ENCODE measurements around the gene PPP1R26. TPM values are rescaled to one million over a fixed set of nuclear protein-coding genes. Genes with fewer than 3 reads are reported as not detected.
A peak's percentile ranks its signal among the peaks of the same experiment; 100 is the strongest.
"Not testable (repeated sequence)": the region's sequence is repeated elsewhere in the genome, so short reads cannot be mapped to it uniquely, and the experiment has no call there.

The PPP1R26 gene
- total and polyA plus RNA-seq, 4 donors = 3.3 to 14.2 (median 10.8) TPM

GRCh38 chr9:135442075-135442474 lies 37.5 kb upstream of the PPP1R26 start:
- DNase-seq = no peak
- intact Hi-C loops (cut with DNase I) = no loop called here
- Histone ChIP-seq H3K4me3 (ENCODE audit: low read length in 2 of 2) (no peak overlapping the region), H3K9me3 (ENCODE audit: control insufficient read depth, low read length) (no peaks in the 10 kb centered on the region), H3K27me3 (ENCODE audit: control insufficient read depth in 1 of 2, insufficient read depth in 2 of 2, low read length in 1 of 2) (no peaks in the 10 kb centered on the region), H3K36me3 (ENCODE audit: control insufficient read depth in 1 of 2, insufficient read depth in 2 of 2, low read length in 1 of 2) (no peaks in the 10 kb centered on the region), H3K27ac (ENCODE audit: low read depth in 1 of 2, low read length in 2 of 2) (no peak overlapping the region), H3K4me1 (ENCODE audit: control insufficient read depth in 1 of 2, insufficient read depth in 2 of 2, low read length in 2 of 2) (no peaks in the 10 kb centered on the region)
- ATAC-seq (ENCODE audit: low FRiP score) = no peak
- WGBS, 2 donors = 52 to 57% methylated on average over 10 of the region's 10 CpGs

GRCh38 chr9:135443797-135444425 lies 35.7 kb upstream of the PPP1R26 start:
- Histone ChIP-seq H3K4me3 (ENCODE audit: low read length in 2 of 2) (no peak overlapping the region), H3K27ac (ENCODE audit: low read depth in 1 of 2, low read length in 2 of 2) (no peak overlapping the region), H3K9me3 (ENCODE audit: control insufficient read depth, low read length) (no peaks in the 10 kb centered on the region), H3K36me3 (ENCODE audit: control insufficient read depth in 1 of 2, insufficient read depth in 2 of 2, low read length in 1 of 2) (no peaks in the 10 kb centered on the region), H3K27me3 (ENCODE audit: control insufficient read depth in 1 of 2, insufficient read depth in 2 of 2, low read length in 1 of 2) (no peaks in the 10 kb centered on the region), H3K4me1 (ENCODE audit: control insufficient read depth in 1 of 2, insufficient read depth in 2 of 2, low read length in 2 of 2) (no peaks in the 10 kb centered on the region)
- 88 to 91% methylated on average over 28 of the region's 28 CpGs for WGBS, 2 donors
- ATAC-seq (ENCODE audit: low FRiP score) (no peak), DNase-seq (peak in 1 of 2 donors; percentile 72)
- intact Hi-C loops (cut with DNase I) = no loop called here

- Histone ChIP-seq H3K27me3 (ENCODE audit: control insufficient read depth in 1 of 2, insufficient read depth in 2 of 2, low read length in 1 of 2) (no peaks in the 10 kb centered on the region), H3K4me3 (ENCODE audit: low read length in 2 of 2) (no peak overlapping the region), H3K27ac (ENCODE audit: low read depth in 1 of 2, low read length in 2 of 2) (no peak overlapping the region), H3K36me3 (ENCODE audit: control insufficient read depth in 1 of 2, insufficient read depth in 2 of 2, low read length in 1 of 2) (no peaks in the 10 kb centered on the region), H3K9me3 (ENCODE audit: control insufficient read depth, low read length) (no peaks in the 10 kb centered on the region), H3K4me1 (ENCODE audit: control insufficient read depth in 1 of 2, insufficient read depth in 2 of 2, low read length in 2 of 2) (no peaks in the 10 kb centered on the region)
- ATAC-seq (ENCODE audit: low FRiP score) = no peak
- 83% methylated on average over 12 of the region's 12 CpGs for WGBS, 2 donors
- DNase-seq = peak in 1 of 2 donors; percentile 61
- intact Hi-C loops (cut with DNase I) = no loop called here
These were observed 32.5 kb upstream of the PPP1R26 start for GRCh38 chr9:135447126-135447525.

- 35 to 38% methylated on average over 11 of the region's 11 CpGs for WGBS, 2 donors
- DNase-seq (peak in 1 of 2 donors; percentile 27), ATAC-seq (ENCODE audit: low FRiP score) (no peak)
- no peaks in the 10 kb centered on the region for H3K36me3 ChIP-seq (ENCODE audit: control insufficient read depth in 1 of 2, insufficient read depth in 2 of 2, low read length in 1 of 2)
- intact Hi-C loops (cut with DNase I) = no loop called here
- H3K4me1 ChIP-seq (ENCODE audit: control insufficient read depth in 1 of 2, insufficient read depth in 2 of 2, low read length in 2 of 2) = no peaks in the 10 kb centered on the region
- H3K27ac ChIP-seq (ENCODE audit: low read depth in 1 of 2, low read length in 2 of 2) = no peak overlapping the region
- H3K4me3 ChIP-seq (ENCODE audit: low read length in 2 of 2) = no peak overlapping the region
- H3K9me3 ChIP-seq (ENCODE audit: control insufficient read depth, low read length) = no peaks in the 10 kb centered on the region
- no peaks in the 10 kb centered on the region for H3K27me3 ChIP-seq (ENCODE audit: control insufficient read depth in 1 of 2, insufficient read depth in 2 of 2, low read length in 1 of 2)
These were observed 30.9 kb upstream of the PPP1R26 start for GRCh38 chr9:135448663-135449100.

GRCh38 chr9:135449532-135449931 lies 30.1 kb upstream of the PPP1R26 start:
- ATAC-seq (ENCODE audit: low FRiP score); H3K27ac ChIP-seq (ENCODE audit: low read depth in 1 of 2, low read length in 2 of 2); H3K4me1 ChIP-seq (ENCODE audit: control insufficient read depth in 1 of 2, insufficient read depth in 2 of 2, low read length in 2 of 2); H3K27me3 ChIP-seq (ENCODE audit: control insufficient read depth in 1 of 2, insufficient read depth in 2 of 2, low read length in 1 of 2); H3K4me3 ChIP-seq (ENCODE audit: low read length in 2 of 2); intact Hi-C loops (cut with DNase I); H3K36me3 ChIP-seq (ENCODE audit: control insufficient read depth in 1 of 2, insufficient read depth in 2 of 2, low read length in 1 of 2); H3K9me3 ChIP-seq (ENCODE audit: control insufficient read depth, low read length): not testable (repeated sequence)
- 87 to 89% methylated on average over 11 of the region's 11 CpGs for WGBS, 2 donors
- peak in 1 of 2 donors; percentile 24 for DNase-seq

- 92% methylated on average over 10 of the region's 10 CpGs for WGBS, 2 donors
- Histone ChIP-seq H3K9me3 (ENCODE audit: control insufficient read depth, low read length) (peaks cover 8% of the 10 kb centered on the region), H3K36me3 (ENCODE audit: control insufficient read depth in 1 of 2, insufficient read depth in 2 of 2, low read length in 1 of 2) (no peaks in the 10 kb centered on the region), H3K4me1 (ENCODE audit: control insufficient read depth in 1 of 2, insufficient read depth in 2 of 2, low read length in 2 of 2) (no peaks in the 10 kb centered on the region), H3K4me3 (ENCODE audit: low read length in 2 of 2) (no peak overlapping the region), H3K27me3 (ENCODE audit: control insufficient read depth in 1 of 2, insufficient read depth in 2 of 2, low read length in 1 of 2) (no peaks in the 10 kb centered on the region), H3K27ac (ENCODE audit: low read depth in 1 of 2, low read length in 2 of 2) (no peak overlapping the region)
- intact Hi-C loops (cut with DNase I) = no loop called here
- ATAC-seq (ENCODE audit: low FRiP score) (no peak), DNase-seq (peak in 1 of 2 donors; percentile 33)
These were observed 28.6 kb upstream of the PPP1R26 start for GRCh38 chr9:135450956-135451355.

GRCh38 chr9:135451909-135452308 lies 27.7 kb upstream of the PPP1R26 start:
- not testable (repeated sequence) for ATAC-seq (ENCODE audit: low FRiP score); H3K27me3 ChIP-seq (ENCODE audit: control insufficient read depth in 1 of 2, insufficient read depth in 2 of 2, low read length in 1 of 2)

GRCh38 chr9:135454737-135455136 lies 24.8 kb upstream of the PPP1R26 start:
- 90 to 92% methylated on average over 5 of the region's 5 CpGs for WGBS, 2 donors
- ATAC-seq (ENCODE audit: low FRiP score) (no peak), DNase-seq (no peak)
- Histone ChIP-seq H3K4me1 (ENCODE audit: control insufficient read depth in 1 of 2, insufficient read depth in 2 of 2, low read length in 2 of 2) (no peaks in the 10 kb centered on the region), H3K4me3 (ENCODE audit: low read length in 2 of 2) (no peak overlapping the region), H3K27ac (ENCODE audit: low read depth in 1 of 2, low read length in 2 of 2) (no peak overlapping the region), H3K9me3 (ENCODE audit: control insufficient read depth, low read length) (peaks cover 8% of the 10 kb centered on the region), H3K27me3 (ENCODE audit: control insufficient read depth in 1 of 2, insufficient read depth in 2 of 2, low read length in 1 of 2) (no peaks in the 10 kb centered on the region), H3K36me3 (ENCODE audit: control insufficient read depth in 1 of 2, insufficient read depth in 2 of 2, low read length in 1 of 2) (no peaks in the 10 kb centered on the region)
- intact Hi-C loops (cut with DNase I) = no loop called here

More at GRCh38 chr9:135451909-135452308, 27.7 kb upstream of the PPP1R26 start:
- intact Hi-C loops (cut with DNase I); H3K4me1 ChIP-seq (ENCODE audit: control insufficient read depth in 1 of 2, insufficient read depth in 2 of 2, low read length in 2 of 2); H3K27ac ChIP-seq (ENCODE audit: low read depth in 1 of 2, low read length in 2 of 2); H3K36me3 ChIP-seq (ENCODE audit: control insufficient read depth in 1 of 2, insufficient read depth in 2 of 2, low read length in 1 of 2); H3K4me3 ChIP-seq (ENCODE audit: low read length in 2 of 2); DNase-seq; H3K9me3 ChIP-seq (ENCODE audit: control insufficient read depth, low read length): not testable (repeated sequence)
- 54 to 55% methylated on average over 7 of the region's 7 CpGs for WGBS, 2 donors

- Histone ChIP-seq H3K27me3 (ENCODE audit: control insufficient read depth in 1 of 2, insufficient read depth in 2 of 2, low read length in 1 of 2) (no peaks in the 10 kb centered on the region), H3K27ac (ENCODE audit: low read depth in 1 of 2, low read length in 2 of 2) (no peak overlapping the region), H3K36me3 (ENCODE audit: control insufficient read depth in 1 of 2, insufficient read depth in 2 of 2, low read length in 1 of 2) (no peaks in the 10 kb centered on the region), H3K9me3 (ENCODE audit: control insufficient read depth, low read length) (peaks cover 8% of the 10 kb centered on the region), H3K4me1 (ENCODE audit: control insufficient read depth in 1 of 2, insufficient read depth in 2 of 2, low read length in 2 of 2) (no peaks in the 10 kb centered on the region), H3K4me3 (ENCODE audit: low read length in 2 of 2) (no peak overlapping the region)
- WGBS, 2 donors = 84% methylated on average over 23 of the region's 23 CpGs
- peak in 1 of 2 donors; percentile 60 for DNase-seq
- intact Hi-C loops (cut with DNase I) = no loop called here
- ATAC-seq (ENCODE audit: low FRiP score) = no peak
These were observed 24.1 kb upstream of the PPP1R26 start for GRCh38 chr9:135455401-135456030.

Data from aorta (tissue), 5 donors.